Naive thymus-derived CD8-positive, alpha-beta T cell (primary cell): ENCODE measurements around the gene ADA. TPM values are rescaled to one million over a fixed set of nuclear protein-coding genes. Genes with fewer than 3 reads are reported as not detected.
A peak's percentile ranks its signal among the peaks of the same experiment; 100 is the strongest.
"Not testable (repeated sequence)": the region's sequence is repeated elsewhere in the genome, so short reads cannot be mapped to it uniquely, and the experiment has no call there.

ENCODE experiments used
- ATAC-seq, 2 donors: fragments of 150-1000 bp; cut with Tn5 transposase in 1 of 2; sonication (Bioruptor Pico), chemical (Tn5 transposase) in 1 of 2; 1 replicate in 1 of 2; 2 replicates in 1 of 2; pipeline ENCODE4 v1.10.0; 2021; ENCODE audit warnings: mild to moderate bottlenecking in 2 of 2, moderate library complexity in 2 of 2
- POLR2A ChIA-PET: fragments of 350-600 bp; sonication (Branson Sonifier 250); formaldehyde crosslinking; loops from one replicate; lab custom pipeline; 2021; ENCODE audit warnings: antibody characterized with exemption; lab: Charles Lee
- DNase-seq, 10 donors: peaks; one replicate each; pipeline versions ENCODE4 v3.0.0 to v3.0.0-alpha.2; 2020 to 2022
- H3K27ac Mint-ChIP-seq, 10 donors: one replicate each; pipeline ENCODE4 v1.8.0; 2020 to 2022; ENCODE audit warnings: mild to moderate bottlenecking in 10 of 10, mixed read lengths in 10 of 10, moderate library complexity in 4 of 10, inconsistent platforms in 1 of 10
- H3K27me3 Mint-ChIP-seq, 5 donors: one replicate each; pipeline ENCODE4 v1.8.0; 2021 to 2022; ENCODE audit warnings: mixed read lengths in 5 of 5
- H3K36me3 Mint-ChIP-seq, 3 donors: one replicate each; pipeline ENCODE4 v1.8.0; 2020 to 2022; ENCODE audit warnings: mixed read lengths in 3 of 3, mild to moderate bottlenecking in 2 of 3, inconsistent platforms in 1 of 3
- H3K4me1 Mint-ChIP-seq, 4 donors: one replicate each; pipeline ENCODE4 v1.8.0; 2021 to 2022; ENCODE audit warnings: mixed read lengths in 4 of 4
- H3K4me3 Mint-ChIP-seq, 10 donors: one replicate each; pipeline ENCODE4 v1.8.0; 2020 to 2022; ENCODE audit warnings: mild to moderate bottlenecking in 10 of 10, mixed read lengths in 10 of 10, moderate library complexity in 6 of 10, inconsistent platforms in 1 of 10
- H3K9me3 Mint-ChIP-seq, 9 donors: one replicate each; pipeline ENCODE4 v1.8.0; 2020 to 2022; ENCODE audit warnings: mixed read lengths in 9 of 9, mild to moderate bottlenecking in 3 of 9, inconsistent platforms in 1 of 9, moderate library complexity in 1 of 9
- polyA plus RNA-seq, 3 donors: library from polyadenylated mRNA; unstranded; fragments of 300-500 nt; fragmentation: Illumina TruSeq; gene quantifications; one replicate each; pipeline ENCODE4 v1.2.3, GENCODE V29; 2021
- total RNA-seq, 8 experiments: library from RNA in 2 of 8; stranded (reverse) in 2 of 8; gene quantifications; one replicate each; pipeline ENCODE4 v1.2.3 and lab custom pipeline; 2021 to 2026

Gene ADA
- total and polyA plus RNA-seq, 5 experiments from 2014 or later: 24.1 to 47.1 (median 31.2) TPM

- no peak for ATAC-seq
- Mint-ChIP-seq H3K9me3 (no peaks in the 10 kb centered on the region), H3K4me3 (no peak overlapping the region), H3K36me3 (peaks cover 0 to 3% (median 3%) of the 10 kb centered on the region in 3 donors), H3K27me3 (no peaks in the 10 kb centered on the region), H3K27ac (peak overlapping the region in 3 of 10 donors; percentile 60 to 90 (median 69)), H3K4me1 (peaks cover 24 to 79% (median 37%) of the 10 kb centered on the region in 4 donors)
- no peak for DNase-seq
- POLR2A ChIA-PET: interaction anchor here (2.8 kb wide), 1 partner anchor 13 kb away, joined by 12 read pairs; no protein-coding TSS in a partner anchor
These were observed 54.6 kb downstream of the ADA start for GRCh38 chr20:44596876-44597275.

- DNase-seq (no peak), ATAC-seq (no peak)
- peaks cover 0 to 6% (median 6%) of the 10 kb centered on the region in 3 donors for H3K36me3 Mint-ChIP-seq
- POLR2A ChIA-PET: no interaction called here
- no peaks in the 10 kb centered on the region for H3K9me3 Mint-ChIP-seq
- no peaks in the 10 kb centered on the region for H3K27me3 Mint-ChIP-seq
- H3K27ac Mint-ChIP-seq: peak overlapping the region in 7 of 10 donors; percentile 24 to 90 (median 38)
- H3K4me3 Mint-ChIP-seq: no peak overlapping the region
- H3K4me1 Mint-ChIP-seq: peaks cover 20 to 76% (median 29%) of the 10 kb centered on the region in 4 donors
These were observed 55.5 kb downstream of the ADA start for GRCh38 chr20:44596010-44596409.

GRCh38 chr20:44594730-44595129, 56.8 kb downstream of the ADA start:
- Mint-ChIP-seq H3K27ac (peak overlapping the region in 4 of 10 donors; percentile 5 to 75 (median 24)), H3K4me1 (peaks cover 8 to 68% (median 17%) of the 10 kb centered on the region in 4 donors), H3K9me3 (no peaks in the 10 kb centered on the region), H3K4me3 (no peak overlapping the region), H3K27me3 (no peaks in the 10 kb centered on the region), H3K36me3 (peaks cover 0 to 15% (median 12%) of the 10 kb centered on the region in 3 donors)
- no peak for ATAC-seq
- POLR2A ChIA-PET: interaction anchor here (0.7 kb wide), 1 partner anchor 259 kb away, joined by 3 read pairs; no protein-coding TSS in a partner anchor
- no peak for DNase-seq

GRCh38 chr20:44593751-44594150, 57.7 kb downstream of the ADA start:
- Mint-ChIP-seq H3K4me3 (no peak overlapping the region), H3K27ac (peak overlapping the region in 3 of 10 donors; percentile 36 to 63 (median 50)), H3K36me3 (peaks cover 0 to 16% (median 12%) of the 10 kb centered on the region in 3 donors), H3K4me1 (peaks cover 8 to 63% (median 11%) of the 10 kb centered on the region in 4 donors), H3K9me3 (no peaks in the 10 kb centered on the region), H3K27me3 (no peaks in the 10 kb centered on the region)
- POLR2A ChIA-PET: no interaction called here
- DNase-seq (no peak), ATAC-seq (no peak)

- peaks cover 0 to 63% (median 0%) of the 10 kb centered on the region in 4 donors for H3K4me1 Mint-ChIP-seq
- H3K4me3 Mint-ChIP-seq: no peak overlapping the region
- DNase-seq (no peak), ATAC-seq (no peak)
- H3K27ac Mint-ChIP-seq: no peak overlapping the region
- POLR2A ChIA-PET: no interaction called here
- H3K27me3 Mint-ChIP-seq: no peaks in the 10 kb centered on the region
- H3K36me3 Mint-ChIP-seq: peaks cover 0 to 16% (median 12%) of the 10 kb centered on the region in 3 donors
- H3K9me3 Mint-ChIP-seq: no peaks in the 10 kb centered on the region
These were observed 59.1 kb downstream of the ADA start for GRCh38 chr20:44592366-44592765.

GRCh38 chr20:44590980-44591778, 60.3 kb downstream of the ADA start:
- H3K27me3 Mint-ChIP-seq: no peaks in the 10 kb centered on the region
- H3K36me3 Mint-ChIP-seq: peaks cover 0 to 16% (median 12%) of the 10 kb centered on the region in 3 donors
- DNase-seq: no peak
- H3K4me1 Mint-ChIP-seq: peaks cover 0 to 63% (median 0%) of the 10 kb centered on the region in 4 donors
- H3K27ac Mint-ChIP-seq: peak overlapping the region in 3 of 10 donors; percentile 9 to 38 (median 27)
- H3K4me3 Mint-ChIP-seq: no peak overlapping the region
- ATAC-seq: no peak
- no peaks in the 10 kb centered on the region for H3K9me3 Mint-ChIP-seq
- POLR2A ChIA-PET: interaction anchor here (0.8 kb wide), 1 partner anchor 12 kb away, joined by 4 read pairs; no protein-coding TSS in a partner anchor

- no peak for ATAC-seq
- POLR2A ChIA-PET: no interaction called here
- no peak for DNase-seq
- peaks cover 0 to 63% (median 0%) of the 10 kb centered on the region in 4 donors for H3K4me1 Mint-ChIP-seq
- H3K27me3 Mint-ChIP-seq: no peaks in the 10 kb centered on the region
- peak overlapping the region in 1 of 10 donors; percentile 43 for H3K27ac Mint-ChIP-seq
- no peaks in the 10 kb centered on the region for H3K9me3 Mint-ChIP-seq
- peaks cover 0 to 16% (median 12%) of the 10 kb centered on the region in 3 donors for H3K36me3 Mint-ChIP-seq
- H3K4me3 Mint-ChIP-seq: no peak overlapping the region
These were observed 62.0 kb downstream of the ADA start for GRCh38 chr20:44589537-44589936.

- H3K27me3 Mint-ChIP-seq, H3K9me3 Mint-ChIP-seq, ATAC-seq, POLR2A ChIA-PET, DNase-seq: not testable (repeated sequence)
- Mint-ChIP-seq H3K4me3 (peak overlapping the region in 1 of 10 donors; percentile 32), H3K36me3 (peaks cover 0 to 16% (median 12%) of the 10 kb centered on the region in 3 donors), H3K4me1 (peaks cover 0 to 55% (median 0%) of the 10 kb centered on the region in 4 donors), H3K27ac (peak overlapping the region in 1 of 10 donors; percentile 79)
These were observed 63.2 kb downstream of the ADA start for GRCh38 chr20:44588321-44588720.

- Mint-ChIP-seq H3K27ac (peak overlapping the region in 3 of 10 donors; percentile 29 to 79 (median 51)), H3K4me1 (peaks cover 0 to 53% (median 0%) of the 10 kb centered on the region in 4 donors), H3K36me3 (peaks cover 0 to 13% (median 9%) of the 10 kb centered on the region in 3 donors), H3K4me3 (peak overlapping the region in 1 of 10 donors; percentile 58), H3K9me3 (no peaks in the 10 kb centered on the region), H3K27me3 (no peaks in the 10 kb centered on the region)
- DNase-seq: no peak
- POLR2A ChIA-PET: interaction anchor here (1.1 kb wide), 1 partner anchor 15 kb away, joined by 4 read pairs; no protein-coding TSS in a partner anchor
- no peak for ATAC-seq
These were observed 64.2 kb downstream of the ADA start for GRCh38 chr20:44587035-44587980.

GRCh38 chr20:44586289-44586911, 65.1 kb downstream of the ADA start:
- POLR2A ChIA-PET: no interaction called here
- DNase-seq (peak in 2 of 10 donors; percentile 48 to 66), ATAC-seq (peak in 1 of 2 donors; percentile 82)
- Mint-ChIP-seq H3K36me3 (peaks cover 0 to 16% (median 6%) of the 10 kb centered on the region in 3 donors), H3K9me3 (no peaks in the 10 kb centered on the region), H3K4me1 (peaks cover 0 to 61% (median under 1%) of the 10 kb centered on the region in 4 donors), H3K27me3 (no peaks in the 10 kb centered on the region), H3K4me3 (peak overlapping the region in 1 of 10 donors; percentile 75), H3K27ac (peak overlapping the region in 2 of 10 donors; percentile 25 to 79)

- POLR2A ChIA-PET: interaction anchor here (0.9 kb wide), 1 partner anchor 17 kb away, joined by 3 read pairs; no protein-coding TSS in a partner anchor
- H3K9me3 Mint-ChIP-seq: no peaks in the 10 kb centered on the region
- ATAC-seq (no peak), DNase-seq (no peak)
- peak overlapping the region in 1 of 10 donors; percentile 75 for H3K4me3 Mint-ChIP-seq
- peaks cover 0 to 62% (median under 1%) of the 10 kb centered on the region in 4 donors for H3K4me1 Mint-ChIP-seq
- no peaks in the 10 kb centered on the region for H3K27me3 Mint-ChIP-seq
- H3K27ac Mint-ChIP-seq: peak overlapping the region in 2 of 10 donors; percentile 23 to 79
- peaks cover 0 to 10% (median 4%) of the 10 kb centered on the region in 3 donors for H3K36me3 Mint-ChIP-seq
These were observed 66.2 kb downstream of the ADA start for GRCh38 chr20:44585057-44585963.
